Progenitor cell of endocrine pancreas (in vitro differentiated cells): ENCODE measurements around the gene LPP. TPM values are rescaled to one million over a fixed set of nuclear protein-coding genes. Genes with fewer than 3 reads are reported as not detected.

Experiments used
- DNase-seq: peaks from one replicate; pipeline ENCODE4 v3.0.0; 2021; ENCODE audit warnings: low spot score; ENCODE audit not compliant: unreplicated experiment
- H3K27ac Mint-ChIP-seq: 2 replicates; pipeline ENCODE4 v1.8.0; 2021; ENCODE audit warnings: mild to moderate bottlenecking, moderate library complexity, mixed read lengths
- H3K27me3 Mint-ChIP-seq: 2 replicates; pipeline ENCODE4 v1.8.0; 2021; ENCODE audit warnings: mixed read lengths
- H3K36me3 Mint-ChIP-seq: 2 replicates; pipeline ENCODE4 v1.8.0; 2022; ENCODE audit warnings: mixed read lengths; ENCODE audit not compliant: insufficient read depth
- H3K4me1 Mint-ChIP-seq: 2 replicates; pipeline ENCODE4 v1.8.0; 2021; ENCODE audit warnings: low read depth, mixed read lengths
- H3K4me3 Mint-ChIP-seq: 2 replicates; pipeline ENCODE4 v1.8.0; 2021; ENCODE audit warnings: low read depth, mild to moderate bottlenecking, moderate library complexity, mixed read lengths
- H3K9me3 Mint-ChIP-seq: 2 replicates; pipeline ENCODE4 v1.8.0; 2021; ENCODE audit warnings: low read depth, mixed read lengths
- total RNA-seq: library from RNA; stranded (reverse); gene quantifications from 2 replicates; pipeline ENCODE4 v1.2.1, GENCODE V29; 2021
- TF ChIP-seq, protein P1 (sequence below): fragments of 200-600 bp; sonication (generic); IDR thresholded peaks from one replicate; pipeline ENCODE4 v1.5.0; 2021; ENCODE audit warnings: antibody characterized with exemption, mild to moderate bottlenecking; ENCODE audit not compliant: unreplicated experiment

Gene LPP
- total RNA-seq, 1 donor from 2014 or later = 131 TPM

DNA sequence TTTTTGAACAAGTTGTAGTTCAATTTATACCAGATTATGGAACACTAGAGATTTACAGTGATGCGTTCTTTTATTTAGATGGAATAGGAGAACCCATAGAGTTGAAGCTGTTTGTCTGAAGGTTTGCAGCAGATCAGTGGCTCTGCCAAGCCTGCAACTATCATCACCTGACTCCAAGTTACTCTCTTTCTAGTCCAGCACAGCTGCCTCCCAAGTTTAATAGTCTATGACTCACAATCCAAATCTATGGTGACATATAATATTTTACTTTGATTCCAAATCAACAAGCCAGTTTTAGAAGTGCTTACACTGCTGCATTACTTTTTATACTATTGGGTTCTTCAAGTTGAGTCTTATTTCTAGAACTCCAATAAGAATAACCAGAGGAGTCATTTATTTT lies 400.4 kb downstream of the LPP start:
- Mint-ChIP-seq H3K36me3 (no peaks in the 10 kb centered on the region), H3K27me3 (no peaks in the 10 kb centered on the region), H3K4me1 (peaks cover 6% of the 10 kb centered on the region), H3K4me3 (no peak overlapping the region), H3K9me3 (no peaks in the 10 kb centered on the region), H3K27ac (no peak overlapping the region)
- TF ChIP-seq, protein P1, sequence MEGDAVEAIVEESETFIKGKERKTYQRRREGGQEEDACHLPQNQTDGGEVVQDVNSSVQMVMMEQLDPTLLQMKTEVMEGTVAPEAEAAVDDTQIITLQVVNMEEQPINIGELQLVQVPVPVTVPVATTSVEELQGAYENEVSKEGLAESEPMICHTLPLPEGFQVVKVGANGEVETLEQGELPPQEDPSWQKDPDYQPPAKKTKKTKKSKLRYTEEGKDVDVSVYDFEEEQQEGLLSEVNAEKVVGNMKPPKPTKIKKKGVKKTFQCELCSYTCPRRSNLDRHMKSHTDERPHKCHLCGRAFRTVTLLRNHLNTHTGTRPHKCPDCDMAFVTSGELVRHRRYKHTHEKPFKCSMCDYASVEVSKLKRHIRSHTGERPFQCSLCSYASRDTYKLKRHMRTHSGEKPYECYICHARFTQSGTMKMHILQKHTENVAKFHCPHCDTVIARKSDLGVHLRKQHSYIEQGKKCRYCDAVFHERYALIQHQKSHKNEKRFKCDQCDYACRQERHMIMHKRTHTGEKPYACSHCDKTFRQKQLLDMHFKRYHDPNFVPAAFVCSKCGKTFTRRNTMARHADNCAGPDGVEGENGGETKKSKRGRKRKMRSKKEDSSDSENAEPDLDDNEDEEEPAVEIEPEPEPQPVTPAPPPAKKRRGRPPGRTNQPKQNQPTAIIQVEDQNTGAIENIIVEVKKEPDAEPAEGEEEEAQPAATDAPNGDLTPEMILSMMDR = no peak
- no peak for DNase-seq

DNA sequence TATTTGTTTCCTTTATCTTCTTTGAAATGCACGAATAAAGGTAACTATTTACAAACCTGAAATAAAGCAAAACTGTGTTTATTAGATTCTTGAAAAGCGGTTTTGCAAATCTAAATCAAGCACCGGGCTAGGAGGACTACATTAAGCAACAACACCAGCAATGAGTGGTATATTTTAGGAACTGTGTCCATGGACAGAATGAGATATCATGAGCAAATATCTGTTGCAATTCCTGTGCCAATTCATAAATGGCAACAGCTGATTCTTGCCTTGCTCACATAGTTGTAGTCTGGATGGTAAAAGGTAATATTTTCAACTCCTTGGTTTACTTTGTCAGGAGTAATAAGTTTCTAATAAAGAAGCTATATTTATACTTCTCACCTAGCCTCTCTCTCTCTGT lies 403.3 kb downstream of the LPP start:
- H3K36me3 Mint-ChIP-seq = no peaks in the 10 kb centered on the region
- no peak for DNase-seq
- H3K9me3 Mint-ChIP-seq = no peaks in the 10 kb centered on the region
- H3K4me3 Mint-ChIP-seq = no peak overlapping the region
- H3K27ac Mint-ChIP-seq = no peak overlapping the region
- TF ChIP-seq, protein P1 = no peak
- peaks cover 8% of the 10 kb centered on the region for H3K27me3 Mint-ChIP-seq
- H3K4me1 Mint-ChIP-seq = peaks cover 6% of the 10 kb centered on the region

DNA sequence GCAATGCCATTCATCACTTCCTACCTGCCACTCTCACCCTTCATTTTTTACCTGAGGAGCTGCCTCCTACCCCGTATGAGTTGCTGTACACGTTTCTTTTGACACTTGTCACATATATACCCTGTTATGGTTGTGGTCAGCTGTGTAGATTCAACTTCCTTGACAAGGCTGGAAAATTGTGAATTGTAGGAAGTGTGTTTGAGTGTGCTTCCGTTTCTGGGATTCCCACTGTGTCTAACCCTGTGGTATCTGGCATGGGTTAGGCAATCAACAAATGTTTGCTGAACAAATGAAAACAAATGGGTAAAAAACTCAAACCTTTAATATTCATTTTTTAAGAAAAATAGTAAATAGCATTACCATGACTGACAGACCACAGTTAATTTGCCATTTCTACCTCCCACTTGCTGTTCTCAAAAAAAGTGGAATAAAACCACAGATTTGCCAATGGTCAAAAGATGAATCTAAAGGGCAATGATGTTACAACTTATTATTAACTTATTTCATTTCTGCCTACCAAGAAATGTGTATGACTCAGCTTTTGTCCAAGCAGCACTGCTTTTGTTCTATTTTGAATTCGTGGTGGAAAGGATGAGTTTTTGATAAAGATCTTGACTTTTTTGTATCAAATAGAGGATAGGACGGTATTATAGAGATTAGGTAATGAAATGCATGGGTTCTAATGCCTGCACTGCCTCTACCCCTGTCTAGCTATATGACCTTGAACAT lies 404.6 kb downstream of the LPP start:
- H3K4me3 Mint-ChIP-seq = no peak overlapping the region
- no peaks in the 10 kb centered on the region for H3K4me1 Mint-ChIP-seq
- H3K27ac Mint-ChIP-seq = no peak overlapping the region
- DNase-seq = no peak
- H3K9me3 Mint-ChIP-seq = no peaks in the 10 kb centered on the region
- H3K27me3 Mint-ChIP-seq = peaks cover 17% of the 10 kb centered on the region
- H3K36me3 Mint-ChIP-seq = no peaks in the 10 kb centered on the region
- TF ChIP-seq, protein P1 = no peak

DNA sequence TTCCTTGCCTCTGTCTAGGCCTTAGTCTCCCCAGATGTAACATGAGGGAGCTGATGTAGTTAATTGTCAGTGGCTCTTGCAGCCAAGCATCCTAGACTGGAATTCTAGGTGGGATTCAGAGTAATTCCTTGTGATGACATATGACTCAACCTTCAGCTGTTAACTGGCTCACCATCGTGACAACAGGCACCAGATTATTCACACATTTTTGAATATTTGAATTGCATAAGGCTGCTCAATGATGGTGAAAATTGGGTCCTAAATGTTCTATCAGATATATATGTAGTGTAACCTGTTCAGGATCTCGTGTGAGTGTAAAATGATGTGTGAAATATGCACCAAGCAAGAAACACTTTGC lies 405.1 kb downstream of the LPP start:
- no peak overlapping the region for H3K4me3 Mint-ChIP-seq
- no peaks in the 10 kb centered on the region for H3K36me3 Mint-ChIP-seq
- no peak overlapping the region for H3K27ac Mint-ChIP-seq
- H3K4me1 Mint-ChIP-seq = no peaks in the 10 kb centered on the region
- peaks cover 17% of the 10 kb centered on the region for H3K27me3 Mint-ChIP-seq
- DNase-seq = no peak
- H3K9me3 Mint-ChIP-seq = no peaks in the 10 kb centered on the region
- TF ChIP-seq, protein P1 = no peak

DNA sequence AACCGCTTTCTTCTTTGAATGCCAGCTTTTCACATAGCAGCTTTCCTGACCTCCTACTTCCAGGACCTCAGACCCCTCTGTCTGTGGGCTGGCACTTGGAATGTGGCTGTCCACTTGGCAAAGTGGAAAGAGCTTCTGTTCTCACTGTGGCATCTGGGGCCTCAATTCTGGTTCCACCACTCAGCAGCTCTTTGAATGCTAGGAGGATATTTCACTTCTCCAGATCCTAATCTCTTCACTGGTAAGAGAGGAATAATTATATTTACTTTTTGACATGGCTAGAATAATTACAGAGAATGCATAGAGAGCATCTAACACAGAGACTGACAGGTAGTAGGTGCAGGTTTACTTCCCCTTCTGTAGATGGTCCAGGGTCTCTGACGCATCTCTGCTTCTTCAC lies 405.9 kb downstream of the LPP start:
- Mint-ChIP-seq H3K27ac (no peak overlapping the region), H3K4me1 (no peaks in the 10 kb centered on the region), H3K36me3 (no peaks in the 10 kb centered on the region), H3K9me3 (no peaks in the 10 kb centered on the region), H3K27me3 (peaks cover 23% of the 10 kb centered on the region), H3K4me3 (no peak overlapping the region)
- TF ChIP-seq, protein P1 = no peak
- no peak for DNase-seq
